Measurements from ENCODE around the gene GP9.

GP9 gene

DNA sequence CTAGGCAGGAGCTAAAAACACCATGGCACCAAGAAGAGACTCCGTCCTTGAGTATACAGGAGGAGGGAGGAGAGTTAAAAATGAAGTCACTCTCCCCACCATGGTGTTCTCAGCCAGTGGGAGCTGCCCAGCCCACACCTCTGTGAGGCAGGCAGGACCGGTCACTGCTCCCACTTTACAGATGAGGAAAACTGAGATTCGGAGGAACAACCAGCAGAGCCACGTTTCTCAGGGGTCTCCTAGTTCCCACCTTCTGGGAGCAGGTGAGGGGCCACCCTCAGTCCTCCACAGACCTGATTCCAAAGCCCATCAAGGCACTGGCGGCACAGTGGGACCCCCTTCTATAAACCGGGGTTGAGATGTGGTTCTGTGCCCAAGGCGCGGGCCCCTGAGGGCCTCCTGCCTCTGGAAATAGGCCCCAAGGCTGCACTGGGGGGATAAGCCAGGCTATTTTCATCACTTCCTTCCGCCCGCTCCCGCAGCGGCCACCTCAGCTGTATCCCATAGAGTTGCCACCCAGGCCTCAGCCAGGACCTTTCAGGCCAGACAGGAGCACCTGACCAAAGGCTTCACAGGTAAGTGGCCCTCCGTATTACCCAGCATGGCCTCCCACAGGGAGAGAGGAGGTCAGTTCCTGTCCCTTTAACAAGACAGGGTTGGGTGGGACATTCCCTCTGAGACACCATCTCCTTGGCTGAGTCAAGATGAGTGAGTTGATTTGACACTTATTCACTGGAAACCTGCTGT is at the start of gene GP9:
Gene GP9 (plus strand): TSS at position 504 of the 747 bp plus-strand sequence. CDS start 961 bp downstream, outside the sequence.
- no peak for DNase-seq

DNA sequence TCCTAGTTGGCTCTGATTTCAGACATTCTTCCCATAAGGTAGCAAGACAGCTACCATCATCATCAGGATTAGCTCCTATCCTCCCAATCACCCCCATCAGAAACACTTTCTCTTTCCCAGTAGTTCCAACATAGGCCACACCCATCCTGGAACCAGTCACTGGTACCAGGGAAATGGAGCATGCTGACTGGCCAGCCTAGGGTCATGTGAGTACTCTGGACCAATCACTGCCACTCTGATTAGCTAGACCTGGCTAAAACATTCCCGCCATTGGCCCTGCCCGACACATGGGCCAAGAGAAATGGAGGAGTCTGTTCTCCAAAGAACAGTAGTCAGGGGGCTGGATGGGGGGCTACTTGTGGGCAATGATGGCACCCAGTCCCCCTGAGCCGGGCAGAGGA is 47.1 kb upstream of the GP9 start:
- no peak for DNase-seq

GRCh38 chr3:129014148-129014547 is 46.4 kb upstream of the GP9 start:
- DNase-seq: no peak

GRCh38 chr3:129014793-129015345 is 45.7 kb upstream of the GP9 start:
- DNase-seq: no peak

GRCh38 chr3:129015388-129016105 is 45.0 kb upstream of the GP9 start:
- DNase-seq: peak; percentile 40 to 53

DNA sequence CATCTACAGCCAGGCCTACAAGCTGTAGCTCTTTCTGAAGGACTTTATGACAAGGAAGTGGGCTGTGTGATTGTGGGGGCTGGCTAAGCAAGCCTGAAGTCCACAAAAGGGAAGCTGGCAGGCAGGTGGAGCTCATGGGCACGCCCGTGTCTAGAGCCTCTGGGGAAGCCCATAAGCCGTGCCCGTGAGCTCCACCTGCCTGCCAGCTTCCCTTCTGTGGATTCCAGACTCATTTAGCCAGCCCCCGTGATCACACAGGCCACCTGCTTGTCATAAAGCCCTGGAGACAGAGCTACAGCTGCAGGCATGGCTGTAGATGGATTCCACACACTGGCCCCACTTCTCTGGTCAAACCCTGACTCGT is 44.2 kb upstream of the GP9 start:
- DNase-seq: peak; percentile 60 to 61

DNA sequence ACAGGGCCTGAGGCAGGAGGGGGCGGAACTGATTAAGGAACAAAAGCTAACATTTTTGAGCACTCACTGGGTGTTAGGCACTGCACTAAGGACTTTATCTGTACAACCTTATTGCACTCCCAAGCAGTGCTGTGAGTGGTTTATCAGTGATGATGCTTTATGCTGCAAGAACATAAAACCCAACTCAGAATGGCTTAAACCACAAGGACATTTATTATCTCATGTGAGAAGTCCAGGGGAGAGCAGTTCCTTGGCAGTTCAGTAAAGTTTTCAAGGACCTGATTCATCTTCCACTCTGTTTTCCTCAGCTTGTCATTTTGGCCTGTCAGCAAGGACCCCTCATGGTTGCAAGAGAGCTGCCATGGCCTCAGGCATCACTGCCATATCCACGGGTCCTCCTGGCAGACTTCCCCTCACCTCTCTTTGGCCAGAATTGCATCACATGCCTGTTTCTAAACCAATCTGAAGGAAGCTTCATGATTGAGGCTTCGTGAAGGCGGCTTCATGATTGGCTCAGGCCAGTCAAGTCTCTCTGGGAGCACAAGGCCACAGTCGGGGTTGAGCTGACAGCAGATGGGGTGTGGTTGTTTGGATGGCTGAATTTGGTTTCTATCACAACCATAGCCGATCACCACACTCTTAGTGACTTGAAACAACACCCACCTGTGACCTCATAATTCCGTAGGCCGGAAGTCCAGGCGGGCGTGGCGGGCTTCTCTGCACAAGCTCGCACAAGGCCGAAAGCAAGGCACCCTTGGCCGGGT is 43.7 kb upstream of the GP9 start:
- DNase-seq: no peak

- no peak for DNase-seq
These were observed 43.1 kb upstream of the GP9 start for GRCh38 chr3:129017484-129017899.

GRCh38 chr3:129018271-129018670 is 42.3 kb upstream of the GP9 start:
- no peak for DNase-seq

DNA sequence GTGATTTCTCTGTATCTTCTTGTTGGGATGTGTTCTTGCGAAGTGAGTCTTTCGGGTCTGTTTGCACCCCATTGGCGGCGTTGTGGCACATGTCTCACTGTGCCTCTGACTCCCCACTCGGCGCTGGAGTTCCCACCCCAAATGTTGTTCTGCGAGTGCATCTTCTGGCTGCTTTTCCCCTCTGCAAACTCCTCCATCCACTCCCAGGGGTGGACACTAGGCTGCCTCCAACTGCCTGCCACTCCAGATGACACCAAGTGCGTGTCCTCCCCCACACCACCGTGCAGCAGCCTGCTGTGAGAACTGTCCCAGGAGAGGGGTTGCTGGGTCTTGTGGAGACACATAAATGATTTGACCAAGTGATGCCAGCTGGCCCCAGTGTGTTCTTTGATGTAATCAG is 41.8 kb upstream of the GP9 start:
- DNase-seq: no peak

DNA sequence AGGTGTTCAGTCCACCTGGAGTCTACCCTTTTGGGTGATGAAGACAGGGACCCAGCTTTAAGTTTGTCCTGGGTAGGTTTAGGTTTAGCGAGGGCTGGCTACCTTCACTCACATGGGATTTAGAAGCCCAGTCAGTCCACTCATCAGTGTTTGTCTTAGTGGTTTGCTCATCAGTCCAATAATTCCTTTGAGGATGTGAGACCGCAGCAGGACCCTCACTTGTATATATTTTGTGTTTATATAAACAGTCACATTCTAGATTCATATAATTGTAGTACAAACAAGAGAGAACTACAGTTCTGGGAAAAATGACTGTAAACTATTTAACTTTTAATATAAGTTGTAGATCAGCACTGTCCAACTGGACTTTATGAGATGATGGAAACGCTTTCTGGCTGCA is 41.3 kb upstream of the GP9 start:
- no peak for DNase-seq

- DNase-seq: no peak
These were observed 39.9 kb upstream of the GP9 start for GRCh38 chr3:129020691-129021090.

GRCh38 chr3:129021140-129021551 is 39.4 kb upstream of the GP9 start:
- no peak for DNase-seq

- DNase-seq: no peak
These were observed 38.2 kb upstream of the GP9 start for GRCh38 chr3:129022114-129023007.

DNA sequence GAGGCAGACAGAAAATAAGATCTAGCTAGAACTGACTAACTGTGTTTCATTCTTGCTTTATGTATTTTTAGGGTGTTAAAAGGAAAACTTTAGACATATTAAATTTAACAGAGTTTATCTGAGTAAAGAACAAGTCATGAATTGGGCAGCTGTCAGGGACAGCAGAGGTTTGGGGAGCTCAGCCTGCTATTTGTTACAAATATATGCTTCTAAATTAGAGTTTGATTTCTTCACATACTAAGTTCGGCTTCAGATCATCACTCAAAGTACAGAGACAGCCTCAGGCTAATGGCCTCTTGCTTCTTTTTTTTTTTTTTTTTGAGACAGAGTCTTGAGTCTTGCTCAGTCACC is 37.6 kb upstream of the GP9 start:
- no peak for DNase-seq

DNA sequence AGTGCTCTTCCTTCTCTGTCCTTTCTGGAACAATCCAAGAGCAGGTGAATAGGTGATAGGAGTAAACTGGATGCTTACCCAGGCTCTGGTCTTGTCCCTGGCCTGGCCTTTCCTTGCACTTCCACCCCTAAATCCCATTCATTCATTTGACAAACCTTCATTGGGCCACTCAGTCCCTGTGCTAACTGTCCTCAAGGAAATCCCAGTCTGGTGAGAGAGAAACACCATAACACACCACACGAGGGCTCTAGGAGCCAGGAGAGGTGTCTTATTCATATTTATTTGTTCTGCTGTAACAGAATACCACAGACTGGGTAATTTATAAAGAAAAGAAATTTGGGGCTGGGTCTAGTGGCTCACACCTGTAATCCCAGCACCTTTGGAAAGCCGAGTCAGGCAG is 36.7 kb upstream of the GP9 start:
- DNase-seq: no peak

DNA sequence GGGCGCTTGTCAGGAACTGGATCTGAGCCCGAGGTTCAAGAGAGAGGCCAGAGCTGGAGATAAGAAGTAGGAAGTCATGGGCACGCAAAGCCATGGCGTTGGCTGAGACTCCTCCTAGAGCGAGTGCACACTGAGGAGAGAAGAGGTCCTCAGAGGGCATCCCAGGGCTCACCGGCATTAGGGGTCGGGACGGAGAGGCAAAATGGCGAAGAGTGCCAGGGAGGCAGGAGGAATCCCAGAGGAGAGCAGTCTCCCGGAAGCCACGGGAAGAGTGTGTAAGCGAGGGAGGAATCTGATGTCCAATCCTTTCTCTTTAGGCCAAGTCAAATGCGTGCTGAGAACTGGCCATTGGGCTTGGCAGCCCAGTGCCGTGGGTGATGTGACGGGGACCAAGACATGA is 35.5 kb upstream of the GP9 start:
- DNase-seq: no peak

GRCh38 chr3:129025691-129026435 is 34.7 kb upstream of the GP9 start:
- DNase-seq: no peak

- peak; percentile 89 to 91 for DNase-seq
These were observed 33.6 kb upstream of the GP9 start for GRCh38 chr3:129026728-129027543.

- DNase-seq: no peak
These were observed 33.1 kb upstream of the GP9 start for GRCh38 chr3:129027544-129027880.

DNA sequence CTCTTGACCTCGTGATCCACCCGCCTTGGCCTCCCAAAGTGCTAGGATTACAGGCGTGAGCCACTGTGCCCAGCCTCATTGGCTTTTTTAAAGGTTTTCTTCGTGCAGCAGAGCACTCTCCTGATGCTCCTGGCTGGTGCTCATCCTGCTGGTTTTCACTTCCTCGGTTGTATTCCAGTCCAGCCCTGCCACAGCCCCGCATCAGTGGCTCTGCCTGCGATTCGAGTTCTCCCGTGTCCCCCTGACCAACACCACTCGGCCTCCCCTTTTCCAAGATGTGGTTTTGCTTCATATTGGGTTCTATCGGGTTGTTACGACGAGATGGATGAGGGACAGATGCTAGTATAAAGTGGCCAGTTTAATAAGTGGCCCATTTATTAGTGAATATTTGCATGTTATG is 31.7 kb upstream of the GP9 start:
- no peak for DNase-seq
